ENCODE measurements around the gene LCNL1. TPM values are rescaled to one million over a fixed set of nuclear protein-coding genes. Genes with fewer than 3 reads are reported as not detected.
"Not testable (repeated sequence)": the region's sequence is repeated elsewhere in the genome, so short reads cannot be mapped to it uniquely, and the experiment has no call there.

The LCNL1 gene
- total RNA-seq, 1 donor from 2014 or later = not detected

- H3K27ac Mint-ChIP-seq = no peak overlapping the region
- no peaks in the 10 kb centered on the region for H3K9me3 Mint-ChIP-seq
- peaks cover 2% of the 10 kb centered on the region for H3K27me3 Mint-ChIP-seq (ENCODE audit: low read depth)
- no peaks in the 10 kb centered on the region for H3K36me3 Mint-ChIP-seq (ENCODE audit: low read depth)
- DNase-seq (ENCODE audit: low spot score) = peak; percentile 65
- H3K4me1 Mint-ChIP-seq (ENCODE audit: low read depth) = peaks cover 28% of the 10 kb centered on the region
- peak overlapping the region; percentile 73 for H3K4me3 Mint-ChIP-seq (ENCODE audit: low read depth)
- intact Hi-C loops (cut with micrococcal nuclease) = loop anchor here (5.0 kb wide), 1 partner anchor 36 kb away; the partner anchor contains the start of gene PAXX
These were observed 45.7 kb downstream of the LCNL1 start for GRCh38 chr9:137028263-137029057.

- Mint-ChIP-seq H3K36me3 (ENCODE audit: low read depth) (no peaks in the 10 kb centered on the region), H3K4me1 (ENCODE audit: low read depth) (peaks cover 28% of the 10 kb centered on the region), H3K27me3 (ENCODE audit: low read depth) (peaks cover 2% of the 10 kb centered on the region), H3K4me3 (ENCODE audit: low read depth) (peak overlapping the region; percentile 73), H3K9me3 (no peaks in the 10 kb centered on the region), H3K27ac (peak overlapping the region; percentile 47)
- intact Hi-C loops (cut with micrococcal nuclease) = loop anchor here (5.0 kb wide), 1 partner anchor 37 kb away; the partner anchor contains the start of gene PAXX
- DNase-seq (ENCODE audit: low spot score) = peak; percentile 61
These were observed 46.5 kb downstream of the LCNL1 start for GRCh38 chr9:137029058-137029936.

DNA sequence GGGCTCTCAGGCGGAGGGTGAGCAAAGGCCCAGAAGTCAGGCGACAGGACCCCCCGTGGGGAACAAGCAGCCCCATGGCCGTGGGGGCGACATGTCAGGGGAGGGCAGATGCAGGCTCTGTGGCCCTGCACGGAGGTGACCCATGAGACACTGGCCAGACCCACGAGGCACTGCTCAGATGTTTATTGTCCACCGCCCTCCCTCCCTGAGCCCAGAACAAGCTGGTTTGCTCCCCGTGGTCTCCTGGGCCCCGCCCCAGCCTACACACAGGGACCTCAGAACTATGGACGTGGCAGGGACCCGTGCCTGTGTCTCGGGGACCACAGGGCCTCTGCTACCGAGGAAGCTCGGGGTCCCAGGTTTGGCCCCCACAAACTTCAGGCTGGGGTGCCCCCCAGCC lies 47.2 kb downstream of the LCNL1 start:
- Mint-ChIP-seq H3K36me3 (ENCODE audit: low read depth) (no peaks in the 10 kb centered on the region), H3K27ac (no peak overlapping the region), H3K27me3 (ENCODE audit: low read depth) (peaks cover 2% of the 10 kb centered on the region), H3K4me3 (ENCODE audit: low read depth) (no peak overlapping the region), H3K4me1 (ENCODE audit: low read depth) (peaks cover 35% of the 10 kb centered on the region), H3K9me3 (no peaks in the 10 kb centered on the region)
- no peak for DNase-seq (ENCODE audit: low spot score)
- intact Hi-C loops (cut with micrococcal nuclease) = loop anchor here (10.0 kb wide), 2 partner anchors 75 to 495 kb away; partner anchors contain the start of gene LCN12

DNA sequence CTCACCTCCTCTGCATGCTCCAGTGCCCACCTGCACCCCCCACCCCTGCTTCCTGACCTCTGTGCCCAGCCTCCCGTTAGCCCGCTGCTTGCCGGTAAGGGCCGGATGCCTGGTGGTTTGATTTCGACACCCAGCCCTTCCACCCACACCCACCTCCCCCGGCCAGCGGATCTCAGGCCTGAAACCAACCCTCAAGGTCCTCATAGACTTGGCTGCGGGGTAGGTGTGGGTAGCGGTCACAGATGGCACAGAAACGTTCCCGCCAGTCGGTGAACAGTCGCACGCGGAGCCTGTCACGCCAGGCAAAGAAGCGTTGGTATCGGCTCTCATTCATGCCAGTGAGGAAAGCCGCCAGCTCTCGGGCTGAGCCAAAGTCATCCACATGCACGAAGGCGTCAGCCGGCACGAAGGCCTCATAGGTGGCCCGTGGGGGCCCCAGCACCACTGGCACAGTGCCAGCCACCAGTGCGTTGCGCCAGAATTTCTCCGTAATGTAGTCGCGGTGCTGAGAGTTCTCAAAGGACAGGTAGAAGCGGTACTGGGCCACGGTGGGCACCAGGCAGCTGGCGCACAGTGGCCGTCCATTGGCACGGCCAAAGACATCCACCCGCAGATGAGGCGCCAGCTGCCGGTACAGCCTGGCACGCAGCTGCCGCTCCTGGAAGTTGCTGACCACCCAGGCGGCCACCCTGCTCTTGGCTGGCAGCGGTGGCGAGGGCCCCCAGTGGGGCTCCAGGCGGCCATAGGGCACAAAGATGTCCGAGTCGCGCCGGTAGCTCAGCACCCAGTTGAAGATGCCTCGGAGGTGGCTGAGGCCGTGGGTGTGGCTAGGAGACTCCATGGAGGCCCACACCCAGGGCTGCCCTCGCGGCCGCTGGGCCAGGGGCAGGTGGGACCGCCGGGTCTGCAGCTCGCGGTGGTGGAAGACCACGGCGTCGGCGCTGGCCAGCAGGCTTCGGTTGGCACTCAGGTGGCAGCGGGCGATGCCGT lies 48.0 kb downstream of the LCNL1 start:
- Mint-ChIP-seq H3K36me3 (ENCODE audit: low read depth) (no peaks in the 10 kb centered on the region), H3K9me3 (no peaks in the 10 kb centered on the region), H3K4me3 (ENCODE audit: low read depth) (peak overlapping the region; percentile 17), H3K27me3 (ENCODE audit: low read depth) (peaks cover 2% of the 10 kb centered on the region), H3K4me1 (ENCODE audit: low read depth) (peaks cover 39% of the 10 kb centered on the region), H3K27ac (no peak overlapping the region)
- intact Hi-C loops (cut with micrococcal nuclease) = loop anchor here (10.0 kb wide), 2 partner anchors 76 to 496 kb away; partner anchors contain the start of gene LCN12
- DNase-seq (ENCODE audit: low spot score) = no peak

DNA sequence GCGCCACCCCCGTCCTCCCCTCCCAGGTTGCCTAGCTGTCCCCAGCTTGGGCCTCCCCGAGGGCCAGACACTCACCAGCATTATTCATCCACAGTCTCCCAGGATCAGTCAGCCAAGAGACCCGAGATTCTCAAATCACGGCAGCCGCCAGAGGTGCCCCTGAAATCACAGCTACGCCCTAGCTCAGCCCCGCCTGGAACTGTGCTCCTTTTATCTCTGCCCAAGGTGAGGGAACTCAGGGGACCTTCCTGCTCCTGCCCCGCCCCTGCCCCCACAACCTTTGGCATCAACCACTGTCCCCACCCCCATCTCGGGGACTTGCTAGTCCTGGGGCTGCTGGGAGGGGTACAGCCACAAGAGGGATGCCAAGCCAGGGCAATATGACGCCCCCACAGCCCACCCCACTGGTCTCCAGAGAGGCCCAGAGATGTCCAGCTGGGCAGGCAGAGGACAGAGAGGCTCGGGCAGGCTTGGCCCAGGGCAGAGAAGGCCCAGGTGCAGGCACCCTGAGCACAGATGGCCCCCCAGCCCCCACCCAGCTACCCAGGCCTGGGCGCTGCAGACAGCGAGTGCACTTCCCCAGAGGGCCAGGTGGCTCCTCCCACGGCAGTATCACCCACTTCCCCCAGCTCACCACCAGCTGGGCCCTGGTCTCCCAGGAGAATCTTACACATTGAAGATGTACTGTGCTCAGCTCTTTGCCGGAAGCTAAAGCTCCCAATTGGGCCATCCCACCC lies 49.3 kb downstream of the LCNL1 start, which contains the start of gene FUT7:
TSS of gene FUT7 (minus strand) at position 185 of the 737 bp plus-strand sequence. CDS start at position 88, 97 bp downstream.
- DNase-seq (ENCODE audit: low spot score) = no peak
- no peak within 1 kb of the TSS for H3K4me3 Mint-ChIP-seq (ENCODE audit: low read depth)
- H3K4me1 Mint-ChIP-seq (ENCODE audit: low read depth) = peaks cover 39% of the 10 kb centered on the region
- H3K27ac Mint-ChIP-seq = no peak within 1 kb of the TSS
- H3K36me3 Mint-ChIP-seq (ENCODE audit: low read depth) = no peaks in the 10 kb centered on the region
- no peaks in the 10 kb centered on the region for H3K9me3 Mint-ChIP-seq
- intact Hi-C loops (cut with micrococcal nuclease) = loop anchor here (10.0 kb wide), 2 partner anchors 77 to 497 kb away; partner anchors contain the start of gene LCN12
- peaks cover 2% of the 10 kb centered on the region for H3K27me3 Mint-ChIP-seq (ENCODE audit: low read depth)

DNA sequence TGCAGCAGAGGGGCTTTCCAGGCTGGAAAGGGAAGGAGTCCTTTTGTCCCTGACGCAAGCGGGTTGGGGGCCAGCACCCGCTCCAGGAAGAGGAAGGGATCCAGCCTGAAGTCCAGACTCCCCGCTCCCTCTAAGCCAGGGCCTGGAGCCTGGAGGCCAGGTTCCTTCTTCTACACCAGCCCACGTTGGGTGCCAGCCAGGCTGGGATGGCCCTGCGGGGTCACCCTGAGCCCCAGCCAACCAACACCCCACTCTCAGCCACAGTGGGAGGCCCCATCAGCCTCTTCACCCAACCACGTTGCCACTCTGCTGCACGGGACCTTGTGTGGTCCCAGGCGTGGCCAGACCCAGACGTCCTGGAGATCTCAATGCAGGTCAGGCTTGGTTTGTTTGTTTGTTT lies 50.1 kb downstream of the LCNL1 start:
- Mint-ChIP-seq H3K27ac (no peak overlapping the region), H3K9me3 (no peaks in the 10 kb centered on the region), H3K36me3 (ENCODE audit: low read depth) (no peaks in the 10 kb centered on the region), H3K27me3 (ENCODE audit: low read depth) (no peaks in the 10 kb centered on the region), H3K4me3 (ENCODE audit: low read depth) (no peak overlapping the region), H3K4me1 (ENCODE audit: low read depth) (peaks cover 36% of the 10 kb centered on the region)
- no peak for DNase-seq (ENCODE audit: low spot score)
- intact Hi-C loops (cut with micrococcal nuclease) = loop anchor here (10.0 kb wide), 2 partner anchors 78 to 498 kb away; partner anchors contain the start of gene LCN12

DNA sequence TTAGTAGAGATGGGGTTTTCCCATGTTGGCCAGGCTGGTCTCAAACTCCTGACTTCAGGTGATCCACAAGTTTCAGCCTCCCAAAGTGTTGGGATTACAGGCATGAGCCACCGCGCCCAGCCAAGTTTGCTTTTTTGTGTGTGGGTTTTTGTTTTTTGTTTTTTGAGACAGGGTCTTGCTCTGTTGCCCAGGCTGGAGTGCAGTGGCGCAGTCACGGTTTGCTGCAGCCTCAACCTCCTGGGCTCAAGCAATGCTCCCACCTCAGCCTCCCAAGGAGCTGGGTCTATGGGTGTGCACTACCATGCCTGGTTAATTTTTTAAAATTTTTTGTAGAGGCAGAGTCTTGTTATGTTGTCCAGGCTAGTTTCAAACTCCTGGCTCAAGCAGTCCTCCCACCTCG lies 50.7 kb downstream of the LCNL1 start:
- peaks cover 36% of the 10 kb centered on the region for H3K4me1 Mint-ChIP-seq (ENCODE audit: low read depth)
- H3K27me3 Mint-ChIP-seq (ENCODE audit: low read depth); H3K27ac Mint-ChIP-seq; H3K4me3 Mint-ChIP-seq (ENCODE audit: low read depth); DNase-seq (ENCODE audit: low spot score); H3K9me3 Mint-ChIP-seq; H3K36me3 Mint-ChIP-seq (ENCODE audit: low read depth): not testable (repeated sequence)
- intact Hi-C loops (cut with micrococcal nuclease) = loop anchor here (10.0 kb wide), 2 partner anchors 79 to 499 kb away; partner anchors contain the start of gene LCN12

DNA sequence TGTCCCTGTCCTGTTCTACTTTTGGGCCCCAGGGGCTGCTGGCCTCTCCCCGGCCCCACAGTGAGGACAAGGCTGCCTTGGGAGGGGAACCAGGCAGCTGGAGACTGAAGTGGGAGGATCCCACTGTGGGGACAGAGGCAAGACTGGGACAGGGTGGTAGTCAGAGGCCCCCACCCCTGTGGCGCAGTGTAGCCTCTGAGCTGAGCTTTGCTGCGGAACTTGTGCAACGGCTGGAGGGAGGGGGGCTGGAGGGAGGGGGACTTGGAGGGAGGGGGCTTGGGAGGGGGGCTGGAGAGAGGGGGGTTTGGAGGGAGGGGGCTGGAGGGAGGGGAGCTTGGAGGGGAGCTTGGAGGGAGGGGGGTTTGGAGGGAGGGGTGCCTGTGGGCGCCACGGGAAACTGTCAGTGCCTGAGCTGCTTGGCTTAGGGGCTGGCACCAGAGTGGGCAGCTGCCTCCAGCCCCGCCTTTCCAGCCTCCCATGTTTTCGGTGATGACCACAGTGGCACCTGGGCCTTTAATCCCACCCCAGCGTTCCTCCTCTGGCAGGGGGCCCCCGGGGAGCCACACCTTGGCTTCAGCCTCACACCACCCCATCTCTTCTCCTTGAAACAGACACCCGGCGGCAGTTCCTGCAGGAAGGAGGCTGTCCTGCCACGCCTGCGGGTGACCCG lies 51.4 kb downstream of the LCNL1 start:
- Mint-ChIP-seq H3K36me3 (ENCODE audit: low read depth) (no peaks in the 10 kb centered on the region), H3K4me1 (ENCODE audit: low read depth) (peaks cover 33% of the 10 kb centered on the region), H3K27ac (peak overlapping the region; percentile 79), H3K9me3 (no peaks in the 10 kb centered on the region), H3K4me3 (ENCODE audit: low read depth) (peak overlapping the region; percentile 65), H3K27me3 (ENCODE audit: low read depth) (no peaks in the 10 kb centered on the region)
- DNase-seq (ENCODE audit: low spot score) = no peak
- intact Hi-C loops (cut with micrococcal nuclease) = loop anchor here (2.0 to 10.0 kb wide), 3 partner anchors 33 to 499 kb away; partner anchors contain the start of gene LCN12

GRCh38 chr9:137034709-137035506 lies 52.1 kb downstream of the LCNL1 start:
- Mint-ChIP-seq H3K27me3 (ENCODE audit: low read depth) (no peaks in the 10 kb centered on the region), H3K9me3 (no peaks in the 10 kb centered on the region), H3K4me1 (ENCODE audit: low read depth) (peaks cover 28% of the 10 kb centered on the region), H3K27ac (peak overlapping the region; percentile 79), H3K4me3 (ENCODE audit: low read depth) (peak overlapping the region; percentile 65), H3K36me3 (ENCODE audit: low read depth) (no peaks in the 10 kb centered on the region)
- intact Hi-C loops (cut with micrococcal nuclease) = loop anchor here (1.0 to 10.0 kb wide), 4 partner anchors 34 to 500 kb away; partner anchors contain the start of gene LCN12
- DNase-seq (ENCODE audit: low spot score) = peak; percentile 80
